ENCODE results near the gene SLC25A12.

The SLC25A12 gene

GRCh38 chr2:171921970-171922229 lies 27.9 kb upstream of the SLC25A12 start:
- no peaks in the 10 kb centered on the region for H3K9me3 ChIP-seq (ENCODE audit: insufficient read depth, low read length)
- H4K20me1 ChIP-seq (ENCODE audit: insufficient read depth, low read length), result no peaks in the 10 kb centered on the region
- peaks cover 29% of the 10 kb centered on the region for H3K79me2 ChIP-seq (ENCODE audit: low read length)
- H3K36me3 ChIP-seq (replicated peaks; ENCODE audit: low read depth, low read length), result peaks cover 8% of the 10 kb centered on the region
- no peaks in the 10 kb centered on the region for H3K27me3 ChIP-seq (ENCODE audit: low read depth, low read length)
- TF ChIP-seq EZH2phosphoT487 (IDR thresholded peaks at IDR 0.05; ENCODE audit: low read depth) (no peak), CTCF (IDR thresholded peaks at IDR 0.05; ENCODE audit: low read depth, low read length) (no peak)
- H3K4me3 ChIP-seq (ENCODE audit: low read length), result peak overlapping the region; percentile 91
- peak overlapping the region; percentile 28 for H3K27ac ChIP-seq (ENCODE audit: low read length)
- peaks cover 14% of the 10 kb centered on the region for H3K4me1 ChIP-seq (ENCODE audit: low read length)
- peak overlapping the region; percentile 67 for H3K9ac ChIP-seq (ENCODE audit: low read length)
- peak overlapping the region; percentile 76 for H3K4me2 ChIP-seq (ENCODE audit: low read length)
- peak overlapping the region; percentile 44; the same call in 1 of the 2 replicates for H2AFZ ChIP-seq (ENCODE audit: low read depth, low read length)

GRCh38 chr2:171919453-171919852 lies 25.4 kb upstream of the SLC25A12 start:
- Histone ChIP-seq H3K4me3 (ENCODE audit: low read length) (no peak overlapping the region), H3K79me2 (ENCODE audit: low read length) (peaks cover 21% of the 10 kb centered on the region), H3K4me1 (ENCODE audit: low read length) (peaks cover 18% of the 10 kb centered on the region), H4K20me1 (ENCODE audit: insufficient read depth, low read length) (no peaks in the 10 kb centered on the region), H2AFZ (ENCODE audit: low read depth, low read length) (no peak overlapping the region), H3K36me3 (replicated peaks; ENCODE audit: low read depth, low read length) (no peaks in the 10 kb centered on the region), H3K27ac (ENCODE audit: low read length) (no peak overlapping the region), H3K27me3 (ENCODE audit: low read depth, low read length) (no peaks in the 10 kb centered on the region), H3K4me2 (ENCODE audit: low read length) (no peak overlapping the region), H3K9ac (ENCODE audit: low read length) (no peak overlapping the region), H3K9me3 (ENCODE audit: insufficient read depth, low read length) (no peaks in the 10 kb centered on the region)
- TF ChIP-seq EZH2phosphoT487 (IDR thresholded peaks at IDR 0.05; ENCODE audit: low read depth) (no peak), CTCF (IDR thresholded peaks at IDR 0.05; ENCODE audit: low read depth, low read length) (no peak)

- 0 out of 2 replicates have a peak, but pooled peaks cover 4% of the 10 kb centered on the region for H3K4me1 ChIP-seq (ENCODE audit: low read length)
- H3K9ac ChIP-seq (ENCODE audit: low read length), result no peak overlapping the region
- H3K4me2 ChIP-seq (ENCODE audit: low read length), result no peak overlapping the region
- H3K27me3 ChIP-seq (ENCODE audit: low read depth, low read length), result no peaks in the 10 kb centered on the region
- H3K36me3 ChIP-seq (replicated peaks; ENCODE audit: low read depth, low read length), result no peaks in the 10 kb centered on the region
- TF ChIP-seq CTCF (IDR thresholded peaks at IDR 0.05; ENCODE audit: low read depth, low read length) (no peak), EZH2phosphoT487 (IDR thresholded peaks at IDR 0.05; ENCODE audit: low read depth) (no peak)
- H2AFZ ChIP-seq (ENCODE audit: low read depth, low read length), result no peak overlapping the region; the same call in 1 of the 2 replicates
- H3K9me3 ChIP-seq (ENCODE audit: insufficient read depth, low read length), result no peaks in the 10 kb centered on the region
- no peaks in the 10 kb centered on the region for H3K79me2 ChIP-seq (ENCODE audit: low read length)
- H3K4me3 ChIP-seq (ENCODE audit: low read length), result no peak overlapping the region
- H4K20me1 ChIP-seq (ENCODE audit: insufficient read depth, low read length), result no peaks in the 10 kb centered on the region
- H3K27ac ChIP-seq (ENCODE audit: low read length), result no peak overlapping the region
Measured at GRCh38 chr2:171913517-171913916, 19.5 kb upstream of the SLC25A12 start.

GRCh38 chr2:171910494-171910893 lies 16.4 kb upstream of the SLC25A12 start:
- Histone ChIP-seq H2AFZ (ENCODE audit: low read depth, low read length) (no peak overlapping the region), H3K4me1 (ENCODE audit: low read length) (no peaks in the 10 kb centered on the region), H3K79me2 (ENCODE audit: low read length) (no peaks in the 10 kb centered on the region), H3K27ac (ENCODE audit: low read length) (no peak overlapping the region), H3K4me2 (ENCODE audit: low read length) (no peak overlapping the region), H4K20me1 (ENCODE audit: insufficient read depth, low read length) (no peaks in the 10 kb centered on the region), H3K4me3 (ENCODE audit: low read length) (no peak overlapping the region), H3K9ac (ENCODE audit: low read length) (no peak overlapping the region), H3K36me3 (replicated peaks; ENCODE audit: low read depth, low read length) (no peaks in the 10 kb centered on the region), H3K9me3 (ENCODE audit: insufficient read depth, low read length) (no peaks in the 10 kb centered on the region), H3K27me3 (ENCODE audit: low read depth, low read length) (no peaks in the 10 kb centered on the region)
- TF ChIP-seq EZH2phosphoT487 (IDR thresholded peaks at IDR 0.05; ENCODE audit: low read depth) (no peak), CTCF (IDR thresholded peaks at IDR 0.05; ENCODE audit: low read depth, low read length) (no peak)

Measured in OCI-LY3 (cell line).